ENCODE results near the gene ZNF407. TPM values are rescaled to one million over a fixed set of nuclear protein-coding genes. Genes with fewer than 3 reads are reported as not detected.

The ZNF407 gene
- total and polyA plus RNA-seq, 10 donors, result 2.0 to 41.0 (median 26.3) TPM

GRCh38 chr18:74610051-74610615 is 12.5 kb downstream of the ZNF407 start:
- TF ChIP-seq POLR2AphosphoS5 (IDR thresholded peaks at IDR 0.05), result no peak
- TF ChIP-seq POLR2A (IDR thresholded peaks at IDR 0.05), result no peak
- Histone ChIP-seq H3K4me1 (peaks cover 0 to 39% (median 0%) of the 10 kb centered on the region in 6 donors), H3K27me3 (replicated peaks in 1 of 7) (no peaks in the 10 kb centered on the region), H3K4me3 (no peak overlapping the region), H3K27ac (no peak overlapping the region), H3K36me3 (peaks cover 0 to 4% (median 0%) of the 10 kb centered on the region in 6 donors), H3K9me3 (peaks cover 0 to 10% (median 6%) of the 10 kb centered on the region in 8 donors)
- intact Hi-C loops (cut with DNase I; ENCODE audit: low total_unique reads), result no loop called here
- no peak for DNase-seq
- whole genome bisulfite sequencing, 5 donors, result 60 to 84% (median 74%) methylated on average over 7 of the region's 7 CpGs

GRCh38 chr18:74610860-74611259 is 13.2 kb downstream of the ZNF407 start:
- no peaks in the 10 kb centered on the region for H3K27me3 ChIP-seq (replicated peaks in 1 of 7)
- no peak overlapping the region for H3K27ac ChIP-seq
- H3K4me1 ChIP-seq, result peaks cover 0 to 39% (median 0%) of the 10 kb centered on the region in 6 donors
- intact Hi-C loops (cut with DNase I; ENCODE audit: low total_unique reads), result no loop called here
- DNase-seq, result no peak
- 64 to 86% (median 71%) methylated on average over 1 of the region's 1 CpG for WGBS, 5 donors
- no peak overlapping the region for H3K4me3 ChIP-seq
- H3K36me3 ChIP-seq, result peaks cover 0 to 5% (median 0%) of the 10 kb centered on the region in 6 donors
- peaks cover 0 to 12% (median 7%) of the 10 kb centered on the region in 8 donors for H3K9me3 ChIP-seq
- TF ChIP-seq POLR2AphosphoS5 (IDR thresholded peaks at IDR 0.05) (no peak), POLR2A (IDR thresholded peaks at IDR 0.05) (no peak), CTCF (IDR thresholded peaks at IDR 0.05 in 8 of 11, conservative IDR thresholded peaks at IDR 0.05 in 3 of 11) (no peak)

- Histone ChIP-seq H3K9me3 (peaks cover 0 to 12% (median 7%) of the 10 kb centered on the region in 8 donors), H3K27ac (no peak overlapping the region), H3K4me3 (no peak overlapping the region), H3K27me3 (replicated peaks in 1 of 7) (no peaks in the 10 kb centered on the region), H3K4me1 (peaks cover 0 to 39% (median 0%) of the 10 kb centered on the region in 6 donors), H3K36me3 (peaks cover 0 to 5% (median 0%) of the 10 kb centered on the region in 6 donors)
- 84 to 99% (median 98%) methylated on average over 4 of the region's 4 CpGs for WGBS, 5 donors
- TF ChIP-seq CTCF (IDR thresholded peaks at IDR 0.05 in 8 of 11, conservative IDR thresholded peaks at IDR 0.05 in 3 of 11), result no peak
- TF ChIP-seq POLR2AphosphoS5 (IDR thresholded peaks at IDR 0.05), result no peak
- TF ChIP-seq POLR2A (IDR thresholded peaks at IDR 0.05), result no peak
- no peak for DNase-seq
- intact Hi-C loops (cut with DNase I; ENCODE audit: low total_unique reads), result no loop called here
These were observed 14.1 kb downstream of the ZNF407 start for GRCh38 chr18:74611765-74612164.

- Histone ChIP-seq H3K27ac (no peak overlapping the region), H3K9me3 (peaks cover 0 to 12% (median 7%) of the 10 kb centered on the region in 8 donors), H3K27me3 (replicated peaks in 1 of 7) (no peaks in the 10 kb centered on the region), H3K4me1 (peaks cover 0 to 39% (median 0%) of the 10 kb centered on the region in 6 donors), H3K4me3 (no peak overlapping the region), H3K36me3 (peaks cover 0 to 5% (median 0%) of the 10 kb centered on the region in 6 donors)
- no peak for TF ChIP-seq POLR2A (IDR thresholded peaks at IDR 0.05)
- TF ChIP-seq POLR2AphosphoS5 (IDR thresholded peaks at IDR 0.05), result no peak
- TF ChIP-seq CTCF (IDR thresholded peaks at IDR 0.05 in 8 of 11, conservative IDR thresholded peaks at IDR 0.05 in 3 of 11), result no peak
- no peak for DNase-seq
- WGBS, 5 donors, result 35 to 57% (median 50%) methylated on average over 1 of the region's 1 CpG
- intact Hi-C loops (cut with DNase I; ENCODE audit: low total_unique reads), result no loop called here
These were observed 15.7 kb downstream of the ZNF407 start for GRCh38 chr18:74613381-74613780.
